Activated T-cell treated with anti-CD3 and anti-CD28 coated beads, Interleukin-2, amount 50 U/mL, for 1 hour (primary cell): Measurements from ENCODE around the gene RBM47.

Experiments
- DNase-seq: peaks from one replicate; pipeline ENCODE4 v3.0.0-alpha.2; 2020

Gene RBM47

DNA sequence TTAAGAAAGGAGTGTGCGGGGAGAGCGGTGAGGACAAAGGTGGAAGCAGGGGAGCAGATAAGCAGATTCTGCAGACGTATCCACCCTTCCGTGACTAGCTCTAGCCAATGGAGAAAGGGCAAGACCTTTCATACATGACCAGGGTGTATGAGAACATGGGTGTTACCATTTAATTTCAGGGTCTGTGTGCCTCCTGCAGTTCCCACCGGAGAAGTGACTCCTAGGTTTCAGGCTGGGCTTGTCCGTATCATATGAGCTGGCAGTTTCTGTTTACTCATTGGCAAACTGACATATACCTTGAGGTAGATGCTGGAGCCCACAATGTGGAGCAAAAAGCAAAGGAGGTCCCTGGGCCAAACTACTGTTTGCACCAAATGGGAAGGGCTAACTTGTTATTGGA is 6.8 kb downstream of the RBM47 start:
- no peak for DNase-seq

DNA sequence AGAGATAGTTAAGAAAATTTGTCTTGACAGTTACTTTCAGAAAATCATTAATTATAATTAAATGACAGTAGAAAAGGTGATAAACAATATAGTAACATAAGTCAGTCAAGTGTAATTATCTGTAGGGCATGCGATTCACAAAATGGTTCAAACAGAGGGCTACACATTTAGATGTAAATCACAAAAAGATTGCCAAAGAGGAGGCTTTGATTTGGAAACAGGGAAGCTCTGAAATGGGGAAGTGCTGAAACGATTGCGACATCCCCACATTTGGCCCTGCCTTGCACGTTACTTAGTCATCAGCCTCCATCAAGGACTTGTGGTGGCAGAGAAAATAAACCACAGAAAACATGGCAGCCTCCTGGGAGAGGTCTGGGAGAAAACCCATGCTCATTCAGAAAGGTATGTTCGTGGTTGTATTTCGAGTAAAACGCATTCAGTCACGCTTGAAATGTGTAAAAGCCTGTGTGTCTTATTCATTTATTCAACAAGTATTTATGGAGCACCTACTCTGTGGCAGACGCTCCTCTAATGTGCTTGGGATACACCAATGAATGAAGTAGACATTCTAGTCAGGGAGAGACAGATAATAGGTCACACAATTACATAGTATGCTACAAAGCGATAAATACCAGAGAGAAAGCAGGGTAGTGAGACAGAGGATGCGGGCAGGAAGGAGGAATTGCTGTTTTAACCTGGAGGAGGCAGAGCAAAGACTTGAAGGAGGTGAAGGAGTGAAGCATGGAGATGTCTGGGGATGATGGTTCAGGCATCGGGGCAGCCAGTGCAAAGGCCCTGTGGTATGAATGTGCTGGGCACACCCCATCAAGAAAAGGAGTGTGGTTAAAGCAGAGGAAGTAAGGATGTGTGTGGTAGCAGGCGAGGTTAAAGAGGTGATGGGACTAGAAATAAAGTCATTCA is 7.8 kb downstream of the RBM47 start:
- no peak for DNase-seq

DNA sequence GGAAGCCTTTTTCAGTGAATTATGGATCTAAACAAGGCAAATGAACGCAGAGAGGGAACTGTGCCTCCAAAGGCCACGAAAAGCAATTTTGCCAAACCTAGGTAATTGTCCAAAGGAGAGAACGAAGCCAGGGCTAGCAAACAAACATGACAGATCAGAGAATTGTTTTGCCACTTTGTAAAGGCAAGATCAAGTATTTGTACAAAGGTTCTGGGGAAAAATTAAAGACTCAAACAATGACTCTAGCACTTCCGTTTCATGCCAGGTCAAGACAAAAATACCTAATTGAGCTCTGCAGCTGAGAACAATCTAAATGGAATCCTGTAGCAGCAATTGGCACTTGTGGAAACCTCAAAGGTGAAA is 8.5 kb downstream of the RBM47 start:
- no peak for DNase-seq

DNA sequence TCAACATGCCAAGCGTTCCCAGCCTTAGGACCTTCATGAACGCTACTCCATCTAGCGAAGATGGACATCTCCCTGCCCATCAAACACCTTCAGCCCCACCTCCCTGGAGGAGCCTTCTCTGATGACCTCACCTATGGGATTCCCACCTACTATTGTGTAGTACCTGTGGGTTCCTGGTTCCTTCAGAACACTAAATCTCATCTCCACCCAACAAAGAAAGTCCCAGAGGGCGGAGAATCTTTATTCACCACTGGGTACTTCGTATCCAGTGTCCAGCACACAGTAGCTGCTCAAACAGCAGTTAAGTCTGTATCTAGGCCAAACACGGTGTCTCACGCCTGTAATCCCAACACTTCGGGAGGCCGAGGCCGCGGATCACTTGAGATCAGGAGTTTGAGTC is 10.1 kb downstream of the RBM47 start:
- no peak for DNase-seq

- DNase-seq: no peak
Measured at GRCh38 chr4:40617872-40618271, 11.8 kb downstream of the RBM47 start.

DNA sequence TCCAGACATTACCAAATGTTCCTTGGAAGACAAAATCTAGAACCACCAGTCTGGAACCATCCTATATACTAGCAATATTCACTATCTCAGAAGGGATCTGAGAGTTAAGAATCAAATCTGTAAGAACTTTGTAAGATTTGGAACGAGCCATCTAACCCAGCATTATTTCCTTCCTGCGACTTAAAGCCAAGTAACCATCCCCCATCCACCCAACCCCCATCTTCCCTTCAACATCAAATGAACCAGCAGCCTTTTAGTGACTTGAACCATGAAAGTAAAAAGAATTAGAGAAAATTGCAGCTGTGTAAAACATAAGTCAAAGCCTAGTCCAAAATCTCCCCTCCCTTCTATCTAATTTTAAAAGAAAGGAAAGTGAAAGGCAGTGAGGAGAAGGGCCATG is 15.6 kb downstream of the RBM47 start:
- DNase-seq: no peak

GRCh38 chr4:40613456-40613855 is 16.2 kb downstream of the RBM47 start:
- no peak for DNase-seq

GRCh38 chr4:40612831-40613230 is 16.8 kb downstream of the RBM47 start:
- DNase-seq: no peak

DNA sequence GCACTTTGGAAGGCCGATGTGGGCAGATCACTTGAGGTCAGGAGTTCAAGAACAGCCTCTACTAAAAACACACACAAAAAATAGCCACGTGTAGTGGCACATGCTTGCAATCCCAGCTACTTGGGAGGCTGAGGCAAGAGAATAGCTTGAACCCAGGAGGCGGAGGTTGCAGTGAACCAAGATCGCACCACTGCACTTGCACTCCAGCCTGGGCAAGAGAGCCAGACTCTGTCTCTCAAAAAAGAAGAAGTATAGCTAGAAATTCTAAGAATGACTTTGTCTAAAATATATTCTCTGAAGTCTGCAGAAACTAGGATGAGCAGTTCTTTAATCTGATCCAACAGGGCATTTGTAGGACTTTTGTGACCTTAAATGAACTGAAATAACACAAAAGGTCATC is 17.4 kb downstream of the RBM47 start:
- DNase-seq: no peak

GRCh38 chr4:40608628-40609027 is 21.0 kb downstream of the RBM47 start:
- no peak for DNase-seq

GRCh38 chr4:40607221-40607620 is 22.4 kb downstream of the RBM47 start:
- no peak for DNase-seq

GRCh38 chr4:40606239-40606767 is 23.4 kb downstream of the RBM47 start:
- DNase-seq: no peak

- DNase-seq: no peak
Measured at GRCh38 chr4:40603281-40603680, 26.4 kb downstream of the RBM47 start.

- DNase-seq: no peak
Measured at GRCh38 chr4:40601641-40602040, 28.0 kb downstream of the RBM47 start.

- no peak for DNase-seq
Measured at GRCh38 chr4:40600850-40601249, 28.8 kb downstream of the RBM47 start.

- no peak for DNase-seq
Measured at GRCh38 chr4:40599431-40599830, 30.2 kb downstream of the RBM47 start.

DNA sequence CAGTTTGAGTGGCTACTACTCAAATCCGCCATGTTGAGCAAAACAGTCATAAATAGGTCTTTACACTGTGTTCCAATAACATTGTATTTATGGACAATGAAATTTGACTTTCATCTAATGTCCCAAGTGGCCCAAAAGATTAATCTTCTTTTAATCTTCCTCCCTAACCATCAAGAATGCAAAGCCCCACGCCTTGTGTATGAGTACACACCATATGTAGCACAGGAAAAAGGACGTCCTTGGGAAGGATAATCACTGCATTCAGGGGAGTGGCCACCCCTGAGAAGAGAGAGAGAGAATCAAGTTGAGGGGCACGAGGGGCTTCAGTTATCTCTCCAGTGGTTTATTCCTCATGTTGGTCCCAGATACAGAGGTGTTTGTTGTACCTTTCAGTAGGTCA is 33.1 kb downstream of the RBM47 start:
- no peak for DNase-seq

DNA sequence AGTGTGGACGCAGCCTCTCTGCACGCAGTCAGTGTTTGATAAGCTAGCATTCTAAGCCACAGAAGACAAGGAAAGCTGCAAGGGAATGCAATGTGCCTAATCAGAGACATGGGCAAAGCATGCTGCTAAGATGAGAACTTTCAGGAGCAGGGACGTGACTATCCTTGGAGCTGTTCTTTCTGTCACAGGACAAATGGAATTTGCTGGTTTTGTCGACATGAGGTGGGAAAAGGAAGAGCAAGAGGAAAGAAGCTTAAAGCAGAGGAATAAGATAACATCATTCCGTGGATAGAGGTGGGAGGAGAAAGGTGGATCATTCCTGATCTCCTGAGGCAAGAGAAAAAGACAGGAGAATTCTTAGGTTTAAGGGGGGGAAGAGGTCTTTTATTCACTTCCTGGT is 33.7 kb downstream of the RBM47 start:
- no peak for DNase-seq

GRCh38 chr4:40594261-40595178 is 35.1 kb downstream of the RBM47 start:
- no peak for DNase-seq

DNA sequence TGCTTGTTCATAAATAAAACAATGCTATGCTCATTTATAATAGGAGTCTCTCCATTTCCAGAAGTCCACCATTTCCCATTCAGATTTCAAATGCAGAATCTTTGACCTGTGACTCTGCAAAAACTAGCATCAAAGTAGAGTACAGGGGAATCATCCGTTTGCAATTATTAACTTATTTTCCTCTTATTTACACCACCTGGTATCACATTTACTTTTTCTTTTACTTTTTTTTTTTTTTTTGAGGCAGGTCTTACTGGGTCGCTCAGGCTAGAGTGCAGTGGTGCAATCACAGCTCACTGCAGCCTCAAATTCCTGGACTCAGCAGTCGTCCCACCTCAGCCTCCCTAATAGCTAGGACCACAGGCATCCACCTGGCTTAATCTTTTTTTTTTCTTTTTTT is 37.6 kb downstream of the RBM47 start:
- DNase-seq: no peak

DNA sequence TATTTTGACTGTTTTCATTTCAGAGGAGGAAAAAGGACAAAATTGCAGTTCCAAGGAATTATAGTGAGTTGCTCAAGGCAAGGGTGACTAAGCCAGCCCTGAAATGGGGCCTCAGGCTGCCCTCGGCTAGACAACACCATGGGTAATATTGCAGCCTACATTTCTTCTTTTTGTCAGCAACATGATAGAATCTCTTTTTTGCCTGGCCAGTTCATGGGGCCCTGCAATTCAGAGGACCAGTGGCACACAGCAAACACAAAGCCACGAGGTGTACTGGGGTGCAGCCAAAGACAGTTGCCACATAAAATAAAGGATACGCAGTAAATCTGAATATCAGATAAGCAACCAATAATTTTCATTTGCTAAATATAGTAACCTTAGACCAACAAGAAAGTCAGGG is 41.8 kb downstream of the RBM47 start:
- DNase-seq: no peak

- DNase-seq: no peak
Measured at GRCh38 chr4:40587351-40587750, 42.3 kb downstream of the RBM47 start.

GRCh38 chr4:40586729-40587128 is 42.9 kb downstream of the RBM47 start:
- no peak for DNase-seq

DNA sequence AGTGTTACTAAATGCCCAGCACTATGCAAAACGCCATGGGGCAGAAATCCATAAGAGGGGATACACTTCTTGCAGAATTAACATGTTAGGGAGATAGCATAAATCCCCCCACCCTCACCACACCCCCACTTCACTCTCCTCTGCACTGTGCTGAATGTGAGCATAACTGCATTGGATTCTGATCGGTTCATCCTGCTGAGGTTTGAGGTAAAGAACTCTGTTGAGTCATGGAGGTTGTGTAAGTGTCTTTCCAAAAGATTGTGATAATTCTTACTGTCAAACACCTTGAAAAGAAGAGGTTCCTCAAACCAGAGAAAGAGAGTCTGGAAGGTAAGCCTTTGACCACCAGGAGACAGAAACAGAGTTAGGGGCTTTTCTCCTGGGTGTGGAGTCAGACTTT is 43.6 kb downstream of the RBM47 start:
- DNase-seq: no peak
